GM23338 (cell line): ENCODE measurements around the gene CCDC92B. TPM values are rescaled to one million over a fixed set of nuclear protein-coding genes. Genes with fewer than 3 reads are reported as not detected.

Experiments
- ATAC-seq: fragments of 200-7000 bp; cut with Tn5 transposase; 3 replicates; pipeline ENCODE4 v1.9.1; 2020
- DNase-seq: peaks from one replicate; pipeline ENCODE4 v3.0.0-alpha.2; 2015; ENCODE audit warnings: low spot score
- H2AFZ ChIP-seq: fragments of 200-600 bp; sonication (generic); 2 replicates; pipeline ENCODE4 v1.8.0; 2016; ENCODE audit warnings: antibody characterized with exemption, mild to moderate bottlenecking, moderate library complexity
- H3F3A ChIP-seq: fragments of 200-600 bp; sonication (generic); replicated peaks from 2 replicates; pipeline ENCODE4 v1.8.0; 2017; ENCODE audit warnings: antibody characterized with exemption, mixed run types, low read depth
- H3K27ac ChIP-seq: fragments of 200-600 bp; sonication (generic); 2 replicates; pipeline ENCODE4 v1.6.1; 2016; ENCODE audit warnings: low read depth
- H3K27me3 ChIP-seq: fragments of 200-600 bp; sonication (generic); 2 replicates; pipeline ENCODE4 v1.8.0; 2016; ENCODE audit warnings: mild to moderate bottlenecking, mixed run types, moderate library complexity; ENCODE audit not compliant: insufficient read depth
- H3K36me3 ChIP-seq: fragments of 200-600 bp; sonication (generic); 2 replicates; pipeline ENCODE4 v1.8.0; 2016; ENCODE audit warnings: mild to moderate bottlenecking; ENCODE audit not compliant: insufficient read depth
- H3K4me1 ChIP-seq: fragments of 200-600 bp; sonication (generic); 2 replicates; pipeline ENCODE4 v1.8.0; 2016; ENCODE audit warnings: mild to moderate bottlenecking, moderate library complexity; ENCODE audit not compliant: insufficient read depth
- H3K4me2 ChIP-seq: fragments of 200-600 bp; sonication (generic); 2 replicates; pipeline ENCODE4 v1.7.1; 2017; ENCODE audit warnings: mixed run types
- H3K4me3 ChIP-seq: fragments of 200-600 bp; sonication (generic); 2 replicates; pipeline ENCODE4 v1.6.1; 2016; ENCODE audit warnings: mixed run types
- H3K79me2 ChIP-seq: fragments of 200-600 bp; sonication (generic); replicated peaks from 2 replicates; pipeline ENCODE4 v1.8.0; 2017; ENCODE audit warnings: mild to moderate bottlenecking; ENCODE audit not compliant: insufficient read depth
- H3K9me2 ChIP-seq: fragments of 200-600 bp; sonication (generic); 2 replicates; pipeline ENCODE4 v1.8.0; 2017; ENCODE audit not compliant: insufficient read depth
- H4K20me1 ChIP-seq: fragments of 200-600 bp; sonication (generic); replicated peaks from 2 replicates; pipeline ENCODE4 v1.8.0; 2017; ENCODE audit warnings: mild to moderate bottlenecking; ENCODE audit not compliant: insufficient read depth
- H3K27ac Mint-ChIP-seq: 2 replicates; pipeline ENCODE4 v1.8.0; 2020; ENCODE audit warnings: inconsistent platforms, mild to moderate bottlenecking, moderate library complexity, mixed read lengths
- H3K27me3 Mint-ChIP-seq: 3 replicates; pipeline ENCODE4 v1.8.0; 2022; ENCODE audit warnings: low read depth, mild to moderate bottlenecking, moderate library complexity, mixed read lengths, inconsistent platforms; ENCODE audit not compliant: insufficient read depth, poor library complexity
- H3K36me3 Mint-ChIP-seq: 3 replicates; pipeline ENCODE4 v1.8.0; 2021; ENCODE audit warnings: low read depth, mild to moderate bottlenecking, inconsistent platforms, moderate library complexity, mixed read lengths
- H3K4me1 Mint-ChIP-seq: 3 replicates; pipeline ENCODE4 v1.8.0; 2020; ENCODE audit warnings: mild to moderate bottlenecking, inconsistent platforms, mixed read lengths
- H3K4me3 Mint-ChIP-seq: 3 replicates; pipeline ENCODE4 v1.8.0; 2021; ENCODE audit warnings: moderate library complexity, mild to moderate bottlenecking, inconsistent platforms, mixed read lengths
- H3K9me3 Mint-ChIP-seq: 3 replicates; pipeline ENCODE4 v1.8.0; 2020; ENCODE audit warnings: moderate library complexity, mild to moderate bottlenecking, inconsistent platforms, mixed read lengths
- CREB1 ChIP-seq: fragments of 250-450 bp; sonication (Bioruptor Pico); IDR thresholded peaks from 2 replicates; pipeline ENCODE4 v1.5.0; 2020; ENCODE audit warnings: low read depth, mild to moderate bottlenecking, moderate library complexity
- CTCF ChIP-seq, 2 experiments: fragments of 200-600 bp in 1 of 2; sonication (generic) in 1 of 2; conservative IDR thresholded peaks; 2 replicates each; pipeline versions ENCODE4 v1.5.1 to v1.6.1; 2016 to 2017; ENCODE audit warnings: antibody characterized with exemption in 2 of 2, low read depth in 2 of 2, mild to moderate bottlenecking in 2 of 2, moderate library complexity in 1 of 2
- ETS1 ChIP-seq: IDR thresholded peaks from 2 replicates; pipeline ENCODE4 v1.6.1; 2016; ENCODE audit warnings: antibody characterized with exemption
- EZH2phosphoT487 ChIP-seq: fragments of 200-600 bp; sonication (generic); IDR thresholded peaks from one replicate; pipeline ENCODE4 v1.8.1; 2018; ENCODE audit warnings: antibody characterized with exemption; ENCODE audit not compliant: unreplicated experiment
- JUNB ChIP-seq: IDR thresholded peaks from one replicate; pipeline ENCODE4 v1.6.1; 2016; ENCODE audit warnings: antibody characterized with exemption; ENCODE audit not compliant: unreplicated experiment
- NANOG ChIP-seq: IDR thresholded peaks from 2 replicates; pipeline ENCODE4 v1.6.1; 2016; ENCODE audit warnings: antibody characterized with exemption, borderline replicate concordance
- POLR2AphosphoS5 ChIP-seq: IDR thresholded peaks from 2 replicates; pipeline ENCODE4 v1.6.1; 2016; ENCODE audit warnings: antibody characterized with exemption, low read depth
- STAT1 ChIP-seq: IDR thresholded peaks from one replicate; pipeline ENCODE4 v1.6.1; 2016; ENCODE audit warnings: antibody characterized with exemption; ENCODE audit not compliant: unreplicated experiment
- ZNF331 ChIP-seq: fragments of 250-450 bp; sonication (Bioruptor Pico); IDR thresholded peaks from 2 replicates; pipeline ENCODE4 v1.5.0; 2020; ENCODE audit warnings: low read depth, mild to moderate bottlenecking, moderate library complexity
- ZNF462 ChIP-seq: fragments of 250-450 bp; sonication (Bioruptor Pico); IDR thresholded peaks from 2 replicates; pipeline ENCODE4 v1.5.0; 2020; ENCODE audit warnings: mild to moderate bottlenecking, moderate library complexity
- polyA plus RNA-seq: library from polyadenylated mRNA; unstranded; fragments of >200 nt; fragmentation: Nextera tagmentation; extraction: Ambion mirVana; gene quantifications from 2 replicates; pipeline ENCODE4 v1.2.1, GENCODE V29; 2016
- total RNA-seq: library from RNA; depleted of rRNA; stranded (reverse); fragments of >200 nt; shearing (Covaris generic); gene quantifications from 2 replicates; pipeline ENCODE4 v1.2.3, GENCODE V29; 2014

Gene CCDC92B
- total and polyA plus RNA-seq, 2 experiments from 2014 or later = 5.7 to 9.1 TPM

DNA sequence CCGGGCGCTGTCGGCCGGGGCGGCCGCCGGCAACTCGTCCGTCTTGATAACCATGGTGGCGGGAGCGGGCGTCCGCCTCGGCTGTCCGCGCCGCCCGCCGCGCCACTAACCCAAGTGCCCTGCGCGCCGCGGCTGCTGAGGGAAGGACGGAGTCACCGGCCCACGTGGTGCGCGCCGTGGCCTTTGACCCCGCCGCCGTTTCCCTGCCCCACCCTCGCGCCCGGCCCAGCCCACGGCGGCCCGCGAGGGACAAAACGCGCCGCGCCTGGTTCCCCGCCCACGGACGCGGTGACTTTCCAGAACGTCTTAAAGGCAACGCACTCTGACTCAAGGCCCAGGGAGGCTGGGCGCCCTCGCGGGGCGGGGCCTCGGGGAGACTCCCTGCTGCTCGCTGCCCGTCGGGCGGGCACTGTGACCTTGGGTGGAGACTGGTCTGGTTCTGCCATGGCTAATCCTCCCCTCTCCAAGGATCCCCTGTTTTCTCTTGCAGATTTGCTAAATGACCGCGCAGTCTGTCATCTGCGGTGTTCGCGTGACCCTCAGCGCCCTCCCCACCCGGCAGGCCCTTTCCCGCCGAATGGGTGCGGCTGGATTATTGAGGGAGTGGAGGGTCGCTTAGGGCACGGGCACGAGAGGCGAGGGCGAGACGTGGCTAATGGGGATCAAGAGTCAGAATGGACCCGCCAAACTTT, 37.7 kb downstream of the CCDC92B start, which contains the start of gene CLUH:
Gene CLUH, minus strand, starts transcription at position 157 of the 692 bp plus-strand sequence. Its CDS starts 103 bp downstream, at position 54.
- no peaks in the 10 kb centered on the region for H3K36me3 ChIP-seq
- no peak within 1 kb of the TSS for H3K27ac ChIP-seq
- TF ChIP-seq POLR2AphosphoS5 (peak; percentile 47), NANOG (no peak)
- peak within 1 kb of the TSS; percentile 74 for H3K4me3 ChIP-seq
- Mint-ChIP-seq H3K4me1 (peaks cover 33% of the 10 kb centered on the region), H3K27ac (no peak within 1 kb of the TSS), H3K36me3 (no peaks in the 10 kb centered on the region; the same call in 2 of the 3 replicates), H3K27me3 (peaks cover 28% of the 10 kb centered on the region), H3K4me3 (peak within 1 kb of the TSS; percentile 84), H3K9me3 (no peaks in the 10 kb centered on the region)
- peak within 1 kb of the TSS; percentile 96 for H2AFZ ChIP-seq
- H3F3A ChIP-seq = peaks cover 19% of the 10 kb centered on the region; the same call in 1 of the 2 replicates
- no peaks in the 10 kb centered on the region for H3K9me2 ChIP-seq
- peaks cover 42% of the 10 kb centered on the region for H3K79me2 ChIP-seq
- peaks cover 10% of the 10 kb centered on the region for H4K20me1 ChIP-seq
- peak within 1 kb of the TSS; percentile 92 for H3K4me2 ChIP-seq
- DNase-seq (peak; percentile 79), ATAC-seq (peak; percentile 26)
- peaks cover 32% of the 10 kb centered on the region for H3K4me1 ChIP-seq
- peaks cover 22% of the 10 kb centered on the region; the same call in 1 of the 2 replicates for H3K27me3 ChIP-seq

DNA sequence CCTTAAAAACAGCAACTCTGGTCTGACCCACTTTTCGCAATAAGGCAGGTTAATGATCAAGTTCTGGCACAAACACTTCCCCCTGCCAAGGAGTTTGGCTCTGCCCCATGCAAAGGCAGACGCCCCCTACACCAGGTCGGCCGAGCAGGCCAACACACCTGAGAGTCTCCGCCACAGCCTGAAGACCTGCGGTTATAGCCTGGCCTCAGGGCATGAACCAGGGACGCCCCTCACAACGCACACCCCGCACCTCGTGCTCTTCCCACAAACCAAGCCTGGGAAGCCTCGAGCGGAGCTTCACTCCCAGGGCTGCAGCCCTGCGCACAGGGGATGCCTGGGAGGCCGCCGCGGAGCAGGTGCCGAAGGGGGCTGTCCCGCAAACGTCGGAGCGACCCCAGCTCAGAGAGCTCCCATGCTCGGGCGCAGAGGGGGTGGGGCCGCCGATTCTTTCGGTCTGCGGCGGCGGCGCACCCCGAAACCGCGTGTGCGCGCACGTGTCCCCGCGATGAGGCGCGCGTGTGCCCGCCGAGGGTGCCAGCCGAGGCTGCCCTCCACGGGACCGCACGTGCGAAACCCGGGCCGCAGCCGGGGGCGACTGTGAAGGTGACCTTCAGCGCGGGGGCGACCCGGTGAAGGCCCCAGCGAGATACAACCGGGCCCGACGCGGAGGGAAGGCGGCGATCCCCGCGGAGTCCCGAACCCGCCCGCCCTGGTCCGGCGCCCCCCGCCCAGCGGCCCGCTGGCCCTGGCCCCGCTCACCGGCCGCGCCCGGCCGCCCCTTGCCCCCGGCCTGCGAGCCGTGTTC, 38.4 kb downstream of the CCDC92B start:
- Mint-ChIP-seq H3K4me1 (peaks cover 38% of the 10 kb centered on the region), H3K27me3 (peaks cover 23% of the 10 kb centered on the region), H3K27ac (no peak overlapping the region), H3K36me3 (no peaks in the 10 kb centered on the region; the same call in 2 of the 3 replicates), H3K4me3 (peak overlapping the region; percentile 84), H3K9me3 (no peaks in the 10 kb centered on the region)
- peaks cover 22% of the 10 kb centered on the region; the same call in 1 of the 2 replicates for H3K27me3 ChIP-seq
- peak; percentile 68 for DNase-seq
- no peaks in the 10 kb centered on the region for H3K9me2 ChIP-seq
- H3K79me2 ChIP-seq = peaks cover 50% of the 10 kb centered on the region
- no peak overlapping the region for H3K27ac ChIP-seq
- H3K4me2 ChIP-seq = peak overlapping the region; percentile 92
- peak; percentile 25 for ATAC-seq
- H4K20me1 ChIP-seq = peaks cover 10% of the 10 kb centered on the region
- H3K4me3 ChIP-seq = peak overlapping the region; percentile 74
- no peaks in the 10 kb centered on the region for H3K36me3 ChIP-seq
- peak overlapping the region; percentile 56; the same call in 1 of the 2 replicates for H2AFZ ChIP-seq
- peaks cover 32% of the 10 kb centered on the region for H3K4me1 ChIP-seq
- peaks cover 19% of the 10 kb centered on the region; the same call in 1 of the 2 replicates for H3F3A ChIP-seq
- TF ChIP-seq ETS1 = no peak
- TF ChIP-seq POLR2AphosphoS5 = no peak
- TF ChIP-seq STAT1 = no peak
- TF ChIP-seq EZH2phosphoT487 = no peak
- TF ChIP-seq CTCF (conservative IDR thresholded peaks at IDR 0.05; ENCODE audit: low read depth in 2 of 2) = no peak
- TF ChIP-seq JUNB = no peak
- TF ChIP-seq NANOG = no peak
- no peak for TF ChIP-seq ZNF331 (CRISPR knock-in tag)
- no peak for TF ChIP-seq ZNF462 (CRISPR knock-in tag)
- no peak for TF ChIP-seq CREB1 (CRISPR knock-in tag)
